DND-41 (cell line): Measurements from ENCODE around the gene PLEK.

Experiments used
- CTCF ChIP-seq: IDR thresholded peaks from 2 replicates; pipeline ENCODE4 v1.5.1; 2012; ENCODE audit warnings: borderline replicate concordance, low read length, moderate library complexity, mild to moderate bottlenecking; ENCODE audit not compliant: poor library complexity, severe bottlenecking; ENCODE audit errors: extremely low read depth
- EZH2 ChIP-seq: IDR thresholded peaks from 3 replicates; pipeline ENCODE4 v1.6.1; 2012; ENCODE audit warnings: borderline replicate concordance, low read depth, mild to moderate bottlenecking, moderate library complexity, low read length, inconsistent platforms; ENCODE audit not compliant: severe bottlenecking

- TF ChIP-seq CTCF: no peak
- TF ChIP-seq EZH2: no peak
Observed at GRCh38 chr2:68333009-68333408, 32.1 kb upstream of the PLEK start.
